ENCODE results near the gene HDDC2.

GRCh38 chr6:125339653-125340052 is 37.9 kb upstream of the HDDC2 start:
- no peak for TF ChIP-seq POLR2A (IDR thresholded peaks at IDR 0.05)
- TF ChIP-seq, protein P1, sequence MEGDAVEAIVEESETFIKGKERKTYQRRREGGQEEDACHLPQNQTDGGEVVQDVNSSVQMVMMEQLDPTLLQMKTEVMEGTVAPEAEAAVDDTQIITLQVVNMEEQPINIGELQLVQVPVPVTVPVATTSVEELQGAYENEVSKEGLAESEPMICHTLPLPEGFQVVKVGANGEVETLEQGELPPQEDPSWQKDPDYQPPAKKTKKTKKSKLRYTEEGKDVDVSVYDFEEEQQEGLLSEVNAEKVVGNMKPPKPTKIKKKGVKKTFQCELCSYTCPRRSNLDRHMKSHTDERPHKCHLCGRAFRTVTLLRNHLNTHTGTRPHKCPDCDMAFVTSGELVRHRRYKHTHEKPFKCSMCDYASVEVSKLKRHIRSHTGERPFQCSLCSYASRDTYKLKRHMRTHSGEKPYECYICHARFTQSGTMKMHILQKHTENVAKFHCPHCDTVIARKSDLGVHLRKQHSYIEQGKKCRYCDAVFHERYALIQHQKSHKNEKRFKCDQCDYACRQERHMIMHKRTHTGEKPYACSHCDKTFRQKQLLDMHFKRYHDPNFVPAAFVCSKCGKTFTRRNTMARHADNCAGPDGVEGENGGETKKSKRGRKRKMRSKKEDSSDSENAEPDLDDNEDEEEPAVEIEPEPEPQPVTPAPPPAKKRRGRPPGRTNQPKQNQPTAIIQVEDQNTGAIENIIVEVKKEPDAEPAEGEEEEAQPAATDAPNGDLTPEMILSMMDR (IDR thresholded peaks at IDR 0.05) = no peak
